ENCODE data around the gene ST8SIA6.

ST8SIA6 gene

DNA sequence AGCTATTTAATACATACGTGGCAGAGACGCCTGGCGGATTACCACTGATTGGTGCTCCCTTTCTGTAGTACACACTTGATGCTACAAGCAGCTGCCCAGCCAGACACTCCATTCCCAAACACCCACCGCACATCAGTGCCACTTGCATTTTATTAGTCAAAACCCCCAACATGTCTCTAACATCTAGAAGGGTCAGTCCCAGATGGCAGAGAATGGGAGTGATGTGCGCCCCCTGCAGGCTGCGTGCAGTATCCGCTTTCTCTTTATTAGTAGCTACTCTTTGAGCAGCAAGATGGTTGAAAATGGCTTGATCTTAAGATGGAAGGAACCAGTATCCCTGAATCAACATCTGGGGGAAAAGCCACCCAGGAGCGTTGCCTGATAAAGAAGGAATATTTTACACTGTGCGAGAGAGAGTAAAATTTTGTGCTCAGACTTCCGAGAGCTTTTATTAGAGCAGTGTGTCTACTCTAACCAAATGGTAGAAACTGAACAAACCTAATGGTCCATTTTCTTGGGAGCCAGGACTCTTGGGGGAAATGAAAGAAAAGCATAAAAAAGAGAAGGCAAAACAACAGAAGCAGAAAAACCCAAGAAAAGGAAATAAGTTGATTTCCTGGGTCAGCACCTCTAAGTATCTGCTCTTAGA lies 78.3 kb downstream of the ST8SIA6 start:
- Histone ChIP-seq H3K36me3 (ENCODE audit: control insufficient read depth in 2 of 2, insufficient read depth in 2 of 2, low read length in 2 of 2) (no peaks in the 10 kb centered on the region), H3K27me3 (ENCODE audit: control insufficient read depth in 2 of 2, insufficient read depth in 2 of 2, low read length in 2 of 2) (no peaks in the 10 kb centered on the region), H3K4me1 (ENCODE audit: control insufficient read depth in 2 of 2, insufficient read depth in 2 of 2, low read length in 2 of 2) (no peaks in the 10 kb centered on the region), H3K9ac (ENCODE audit: low read depth in 1 of 2, low read length in 2 of 2) (no peak overlapping the region), H3K27ac (ENCODE audit: low read depth in 2 of 2, low read length in 2 of 2) (no peak overlapping the region), H3K9me3 (ENCODE audit: control insufficient read depth in 2 of 2, low read length in 2 of 2) (no peaks in the 10 kb centered on the region), H3K4me3 (ENCODE audit: low read length in 2 of 2) (no peak overlapping the region)

- Histone ChIP-seq H3K9ac (ENCODE audit: low read depth in 1 of 2, low read length in 2 of 2) (no peak overlapping the region), H3K9me3 (ENCODE audit: control insufficient read depth in 2 of 2, low read length in 2 of 2) (no peaks in the 10 kb centered on the region), H3K36me3 (ENCODE audit: control insufficient read depth in 2 of 2, insufficient read depth in 2 of 2, low read length in 2 of 2) (no peaks in the 10 kb centered on the region), H3K27me3 (ENCODE audit: control insufficient read depth in 2 of 2, insufficient read depth in 2 of 2, low read length in 2 of 2) (no peaks in the 10 kb centered on the region), H3K4me3 (ENCODE audit: low read length in 2 of 2) (no peak overlapping the region), H3K4me1 (ENCODE audit: control insufficient read depth in 2 of 2, insufficient read depth in 2 of 2, low read length in 2 of 2) (no peaks in the 10 kb centered on the region), H3K27ac (ENCODE audit: low read depth in 2 of 2, low read length in 2 of 2) (no peak overlapping the region)
Observed at GRCh38 chr10:17368708-17369272, 85.6 kb downstream of the ST8SIA6 start.

- no peaks in the 10 kb centered on the region for H3K9me3 ChIP-seq (ENCODE audit: control insufficient read depth in 2 of 2, low read length in 2 of 2)
- no peaks in the 10 kb centered on the region for H3K4me1 ChIP-seq (ENCODE audit: control insufficient read depth in 2 of 2, insufficient read depth in 2 of 2, low read length in 2 of 2)
- no peaks in the 10 kb centered on the region for H3K27me3 ChIP-seq (ENCODE audit: control insufficient read depth in 2 of 2, insufficient read depth in 2 of 2, low read length in 2 of 2)
- no peak overlapping the region for H3K4me3 ChIP-seq (ENCODE audit: low read length in 2 of 2)
- no peaks in the 10 kb centered on the region for H3K36me3 ChIP-seq (ENCODE audit: control insufficient read depth in 2 of 2, insufficient read depth in 2 of 2, low read length in 2 of 2)
- H3K27ac ChIP-seq (ENCODE audit: low read depth in 2 of 2, low read length in 2 of 2), result no peak overlapping the region
- no peak overlapping the region for H3K9ac ChIP-seq (ENCODE audit: low read depth in 1 of 2, low read length in 2 of 2)
Observed at GRCh38 chr10:17366705-17367104, 87.7 kb downstream of the ST8SIA6 start.

DNA sequence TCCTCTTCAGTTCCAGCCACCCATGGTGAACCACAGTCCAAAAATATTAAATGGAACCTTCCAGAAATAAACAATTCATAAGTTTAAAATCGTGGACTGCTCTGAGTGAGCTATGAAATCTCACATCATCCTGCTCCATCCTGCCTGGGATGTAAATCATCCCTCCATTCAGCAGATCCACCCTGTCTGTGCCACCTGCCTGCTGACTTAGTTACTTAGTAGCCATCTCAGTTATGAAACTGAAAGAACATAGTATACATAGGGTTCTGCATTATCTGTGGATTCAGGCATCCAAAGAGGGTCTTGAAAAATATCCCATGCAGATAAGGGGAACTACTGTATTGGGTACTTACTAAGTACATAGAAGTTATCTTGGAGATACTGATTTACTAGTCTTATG lies 89.0 kb downstream of the ST8SIA6 start:
- Histone ChIP-seq H3K4me1 (ENCODE audit: control insufficient read depth in 2 of 2, insufficient read depth in 2 of 2, low read length in 2 of 2) (no peaks in the 10 kb centered on the region), H3K36me3 (ENCODE audit: control insufficient read depth in 2 of 2, insufficient read depth in 2 of 2, low read length in 2 of 2) (no peaks in the 10 kb centered on the region), H3K9me3 (ENCODE audit: control insufficient read depth in 2 of 2, low read length in 2 of 2) (no peaks in the 10 kb centered on the region)

GRCh38 chr10:17358461-17358860 lies 95.9 kb downstream of the ST8SIA6 start:
- no peak overlapping the region for H3K4me3 ChIP-seq (ENCODE audit: low read length in 2 of 2)
- H3K27me3 ChIP-seq (ENCODE audit: control insufficient read depth in 2 of 2, insufficient read depth in 2 of 2, low read length in 2 of 2), result no peaks in the 10 kb centered on the region
- no peak overlapping the region for H3K9ac ChIP-seq (ENCODE audit: low read depth in 1 of 2, low read length in 2 of 2)
- H3K9me3 ChIP-seq (ENCODE audit: control insufficient read depth in 2 of 2, low read length in 2 of 2), result no peaks in the 10 kb centered on the region
- no peaks in the 10 kb centered on the region for H3K36me3 ChIP-seq (ENCODE audit: control insufficient read depth in 2 of 2, insufficient read depth in 2 of 2, low read length in 2 of 2)
- no peak overlapping the region for H3K27ac ChIP-seq (ENCODE audit: low read depth in 2 of 2, low read length in 2 of 2)
- no peaks in the 10 kb centered on the region for H3K4me1 ChIP-seq (ENCODE audit: control insufficient read depth in 2 of 2, insufficient read depth in 2 of 2, low read length in 2 of 2)

More for the DNA sequence above, 89.0 kb downstream of the ST8SIA6 start:
- Histone ChIP-seq H3K27me3 (ENCODE audit: control insufficient read depth in 2 of 2, insufficient read depth in 2 of 2, low read length in 2 of 2) (no peaks in the 10 kb centered on the region), H3K27ac (ENCODE audit: low read depth in 2 of 2, low read length in 2 of 2) (no peak overlapping the region), H3K9ac (ENCODE audit: low read depth in 1 of 2, low read length in 2 of 2) (no peak overlapping the region), H3K4me3 (ENCODE audit: low read length in 2 of 2) (no peak overlapping the region)

GRCh38 chr10:17357781-17358180 lies 96.6 kb downstream of the ST8SIA6 start:
- H3K36me3 ChIP-seq (ENCODE audit: control insufficient read depth in 2 of 2, insufficient read depth in 2 of 2, low read length in 2 of 2), result no peaks in the 10 kb centered on the region
- H3K9ac ChIP-seq (ENCODE audit: low read depth in 1 of 2, low read length in 2 of 2), result no peak overlapping the region
- H3K27me3 ChIP-seq (ENCODE audit: control insufficient read depth in 2 of 2, insufficient read depth in 2 of 2, low read length in 2 of 2), result no peaks in the 10 kb centered on the region
- no peaks in the 10 kb centered on the region for H3K4me1 ChIP-seq (ENCODE audit: control insufficient read depth in 2 of 2, insufficient read depth in 2 of 2, low read length in 2 of 2)
- H3K4me3 ChIP-seq (ENCODE audit: low read length in 2 of 2), result no peak overlapping the region
- H3K27ac ChIP-seq (ENCODE audit: low read depth in 2 of 2, low read length in 2 of 2), result no peak overlapping the region
- no peaks in the 10 kb centered on the region for H3K9me3 ChIP-seq (ENCODE audit: control insufficient read depth in 2 of 2, low read length in 2 of 2)

- no peaks in the 10 kb centered on the region for H3K27me3 ChIP-seq (ENCODE audit: control insufficient read depth in 2 of 2, insufficient read depth in 2 of 2, low read length in 2 of 2)
- H3K4me3 ChIP-seq (ENCODE audit: low read length in 2 of 2), result no peak overlapping the region
- H3K36me3 ChIP-seq (ENCODE audit: control insufficient read depth in 2 of 2, insufficient read depth in 2 of 2, low read length in 2 of 2), result no peaks in the 10 kb centered on the region
- H3K4me1 ChIP-seq (ENCODE audit: control insufficient read depth in 2 of 2, insufficient read depth in 2 of 2, low read length in 2 of 2), result no peaks in the 10 kb centered on the region
- no peak overlapping the region for H3K27ac ChIP-seq (ENCODE audit: low read depth in 2 of 2, low read length in 2 of 2)
- no peak overlapping the region for H3K9ac ChIP-seq (ENCODE audit: low read depth in 1 of 2, low read length in 2 of 2)
- no peaks in the 10 kb centered on the region for H3K9me3 ChIP-seq (ENCODE audit: control insufficient read depth in 2 of 2, low read length in 2 of 2)
Observed at GRCh38 chr10:17356820-17357219, 97.6 kb downstream of the ST8SIA6 start.

DNA sequence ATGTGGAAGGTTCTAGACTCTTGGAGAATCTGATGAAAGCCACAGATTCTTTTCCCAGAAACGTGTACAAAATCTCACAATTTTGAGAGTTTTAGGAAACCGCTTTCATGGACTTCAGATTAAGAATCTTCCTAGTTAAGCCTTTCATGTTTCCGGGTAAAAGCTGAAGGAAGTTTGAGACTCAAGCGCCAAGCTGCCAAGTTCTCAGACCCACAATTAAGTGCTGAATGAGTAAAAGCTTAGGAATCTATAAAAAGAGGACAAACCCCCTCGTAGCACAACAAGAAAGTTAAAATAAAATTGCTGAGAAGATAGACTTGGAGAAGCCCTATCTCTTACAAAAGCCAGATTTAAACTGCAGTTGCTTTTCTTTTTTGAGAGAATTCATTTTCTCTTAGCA lies 99.6 kb downstream of the ST8SIA6 start:
- Histone ChIP-seq H3K9ac (ENCODE audit: low read depth in 1 of 2, low read length in 2 of 2) (no peak overlapping the region), H3K36me3 (ENCODE audit: control insufficient read depth in 2 of 2, insufficient read depth in 2 of 2, low read length in 2 of 2) (no peaks in the 10 kb centered on the region), H3K4me3 (ENCODE audit: low read length in 2 of 2) (no peak overlapping the region), H3K4me1 (ENCODE audit: control insufficient read depth in 2 of 2, insufficient read depth in 2 of 2, low read length in 2 of 2) (no peaks in the 10 kb centered on the region), H3K9me3 (ENCODE audit: control insufficient read depth in 2 of 2, low read length in 2 of 2) (no peaks in the 10 kb centered on the region), H3K27ac (ENCODE audit: low read depth in 2 of 2, low read length in 2 of 2) (no peak overlapping the region), H3K27me3 (ENCODE audit: control insufficient read depth in 2 of 2, insufficient read depth in 2 of 2, low read length in 2 of 2) (no peaks in the 10 kb centered on the region)

- no peak overlapping the region for H3K4me3 ChIP-seq (ENCODE audit: low read length in 2 of 2)
Observed at GRCh38 chr10:17353568-17354300, 100.7 kb downstream of the ST8SIA6 start.

GRCh38 chr10:17352583-17352982 lies 101.8 kb downstream of the ST8SIA6 start:
- no peaks in the 10 kb centered on the region for H3K36me3 ChIP-seq (ENCODE audit: control insufficient read depth in 2 of 2, insufficient read depth in 2 of 2, low read length in 2 of 2)
- no peak overlapping the region for H3K4me3 ChIP-seq (ENCODE audit: low read length in 2 of 2)
- no peak overlapping the region for H3K27ac ChIP-seq (ENCODE audit: low read depth in 2 of 2, low read length in 2 of 2)
- no peak overlapping the region for H3K9ac ChIP-seq (ENCODE audit: low read depth in 1 of 2, low read length in 2 of 2)
- no peaks in the 10 kb centered on the region for H3K9me3 ChIP-seq (ENCODE audit: control insufficient read depth in 2 of 2, low read length in 2 of 2)
- H3K4me1 ChIP-seq (ENCODE audit: control insufficient read depth in 2 of 2, insufficient read depth in 2 of 2, low read length in 2 of 2), result no peaks in the 10 kb centered on the region
- H3K27me3 ChIP-seq (ENCODE audit: control insufficient read depth in 2 of 2, insufficient read depth in 2 of 2, low read length in 2 of 2), result no peaks in the 10 kb centered on the region

More at GRCh38 chr10:17353568-17354300, 100.7 kb downstream of the ST8SIA6 start:
- H3K27ac ChIP-seq (ENCODE audit: low read depth in 2 of 2, low read length in 2 of 2), result no peak overlapping the region
- no peak overlapping the region for H3K9ac ChIP-seq (ENCODE audit: low read depth in 1 of 2, low read length in 2 of 2)
- no peaks in the 10 kb centered on the region for H3K4me1 ChIP-seq (ENCODE audit: control insufficient read depth in 2 of 2, insufficient read depth in 2 of 2, low read length in 2 of 2)
- H3K36me3 ChIP-seq (ENCODE audit: control insufficient read depth in 2 of 2, insufficient read depth in 2 of 2, low read length in 2 of 2), result no peaks in the 10 kb centered on the region
- no peaks in the 10 kb centered on the region for H3K9me3 ChIP-seq (ENCODE audit: control insufficient read depth in 2 of 2, low read length in 2 of 2)
- no peaks in the 10 kb centered on the region for H3K27me3 ChIP-seq (ENCODE audit: control insufficient read depth in 2 of 2, insufficient read depth in 2 of 2, low read length in 2 of 2)
